Stimulated activated CD8-positive, alpha-beta memory T cell treated with anti-CD3 and anti-CD28 coated beads, Interleukin-2, amount 100 ng/mL, for 48 hours (primary cell): Measurements from ENCODE around the gene DPP7.
"Not testable (repeated sequence)": the region's sequence is repeated elsewhere in the genome, so short reads cannot be mapped to it uniquely, and the experiment has no call there.

ENCODE experiments used
- DNase-seq, 2 donors: peaks; one replicate each; pipeline ENCODE4 v3.0.0-alpha.2; 2020; ENCODE audit warnings: low read depth in 2 of 2

DPP7 gene

GRCh38 chr9:137129456-137130175 is 15.1 kb upstream of the DPP7 start:
- peak; percentile 85 for DNase-seq

GRCh38 chr9:137128862-137129455 is 14.4 kb upstream of the DPP7 start:
- no peak for DNase-seq

GRCh38 chr9:137128158-137128861 is 13.8 kb upstream of the DPP7 start:
- no peak for DNase-seq

DNA sequence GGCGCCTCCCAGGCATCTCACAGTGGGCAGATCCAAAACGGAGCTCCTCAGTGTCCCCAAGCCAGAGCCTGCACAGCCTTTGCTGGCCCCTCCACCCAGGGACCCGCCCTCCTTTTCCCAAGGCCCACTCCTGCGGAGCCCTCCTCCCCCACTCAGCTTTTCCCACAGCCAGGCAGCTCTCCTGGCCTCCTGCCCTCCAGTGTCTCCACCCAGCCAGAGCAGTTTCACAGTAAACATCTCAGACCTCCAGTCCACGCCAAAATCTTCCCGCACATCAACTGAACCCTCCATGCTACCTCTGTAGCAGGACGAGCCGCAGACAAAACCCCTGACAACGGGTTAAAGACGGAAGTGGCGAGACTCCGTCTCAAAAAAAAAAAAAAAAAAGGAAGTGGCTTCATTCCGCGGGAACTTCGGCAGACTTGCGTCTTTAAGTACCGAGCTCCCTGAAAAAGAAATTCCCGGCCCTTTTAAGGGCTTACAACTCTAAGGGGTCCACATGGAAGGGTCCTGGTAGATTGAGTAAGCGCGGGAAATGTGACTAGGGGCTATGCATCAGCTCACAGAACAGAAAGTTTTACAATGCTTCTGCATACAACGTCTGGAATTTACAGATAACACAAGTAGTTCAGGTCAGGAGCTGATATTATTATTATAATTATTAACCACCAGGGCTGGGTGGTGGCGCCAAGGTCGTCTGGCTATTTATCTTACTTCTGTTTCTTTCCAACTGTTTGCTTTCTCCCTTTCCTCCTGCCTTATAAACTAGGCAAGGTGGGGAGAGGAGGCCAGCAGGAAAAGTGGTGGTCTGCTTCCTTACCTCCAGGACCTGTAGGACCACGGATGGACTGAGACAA is 13.0 kb upstream of the DPP7 start:
- no peak for DNase-seq

DNA sequence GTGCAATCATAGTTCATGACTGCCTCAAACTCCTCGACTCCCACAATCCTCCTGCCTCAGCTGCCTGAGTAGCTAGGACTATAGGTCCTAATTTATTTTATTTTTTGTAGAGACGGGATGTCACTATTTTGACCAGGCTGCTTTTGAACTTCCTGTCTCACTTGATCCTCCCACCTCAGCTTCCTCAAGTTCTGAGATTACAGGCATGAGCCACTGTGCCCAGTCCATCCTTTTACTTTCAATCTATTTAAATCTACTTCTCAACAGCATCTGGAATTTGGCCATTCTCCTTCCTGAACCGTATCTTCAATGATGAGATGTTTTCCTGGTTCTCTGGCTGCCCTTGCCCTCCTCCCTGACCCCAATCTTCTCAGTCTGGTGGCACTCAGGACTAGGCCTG is 12.3 kb upstream of the DPP7 start:
- DNase-seq: no peak

DNA sequence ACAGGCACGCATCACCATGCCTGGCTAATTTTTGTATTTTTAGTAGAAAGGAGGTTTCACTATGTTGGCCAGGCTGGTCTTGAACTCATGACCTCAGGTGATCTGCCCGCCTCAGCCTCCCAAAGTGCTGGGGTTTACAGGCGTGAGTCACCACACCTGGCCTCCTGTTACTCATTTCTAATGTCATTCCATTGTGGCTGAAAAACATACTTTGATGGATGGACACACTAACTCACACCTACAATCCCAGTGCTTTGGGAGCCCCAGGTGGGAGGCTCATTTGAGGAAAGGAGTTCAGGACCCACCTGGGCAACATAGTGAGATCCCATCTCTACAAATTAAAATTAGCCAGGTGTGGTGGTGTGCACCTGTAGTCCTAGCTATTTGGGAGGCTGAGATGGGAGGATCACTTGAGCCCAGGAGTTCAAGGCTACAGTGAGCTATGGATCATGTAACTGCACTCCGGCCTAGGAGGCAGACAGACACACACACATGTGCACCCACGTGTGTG is 9.5 kb upstream of the DPP7 start:
- not testable (repeated sequence) for DNase-seq

DNA sequence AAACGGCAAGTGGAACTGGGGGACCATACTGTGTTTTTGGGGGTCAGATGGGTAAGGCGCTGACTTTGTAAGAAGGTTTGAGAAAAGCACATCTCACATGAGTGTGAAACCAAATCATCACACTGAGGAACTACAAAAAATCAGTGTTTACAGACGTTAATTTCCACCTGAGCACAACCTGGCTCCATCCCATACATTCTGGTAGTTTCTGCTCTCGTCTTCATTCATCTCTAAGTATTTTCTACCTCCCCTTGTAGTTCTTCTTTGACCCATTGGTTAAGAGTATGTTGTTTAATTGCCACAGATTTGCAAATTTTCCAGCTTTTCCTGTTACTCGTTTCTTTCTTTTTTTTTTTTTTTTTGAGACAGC is 8.9 kb upstream of the DPP7 start:
- DNase-seq: no peak

- DNase-seq: not testable (repeated sequence)
These were observed 8.4 kb upstream of the DPP7 start for GRCh38 chr9:137122796-137123467.

DNA sequence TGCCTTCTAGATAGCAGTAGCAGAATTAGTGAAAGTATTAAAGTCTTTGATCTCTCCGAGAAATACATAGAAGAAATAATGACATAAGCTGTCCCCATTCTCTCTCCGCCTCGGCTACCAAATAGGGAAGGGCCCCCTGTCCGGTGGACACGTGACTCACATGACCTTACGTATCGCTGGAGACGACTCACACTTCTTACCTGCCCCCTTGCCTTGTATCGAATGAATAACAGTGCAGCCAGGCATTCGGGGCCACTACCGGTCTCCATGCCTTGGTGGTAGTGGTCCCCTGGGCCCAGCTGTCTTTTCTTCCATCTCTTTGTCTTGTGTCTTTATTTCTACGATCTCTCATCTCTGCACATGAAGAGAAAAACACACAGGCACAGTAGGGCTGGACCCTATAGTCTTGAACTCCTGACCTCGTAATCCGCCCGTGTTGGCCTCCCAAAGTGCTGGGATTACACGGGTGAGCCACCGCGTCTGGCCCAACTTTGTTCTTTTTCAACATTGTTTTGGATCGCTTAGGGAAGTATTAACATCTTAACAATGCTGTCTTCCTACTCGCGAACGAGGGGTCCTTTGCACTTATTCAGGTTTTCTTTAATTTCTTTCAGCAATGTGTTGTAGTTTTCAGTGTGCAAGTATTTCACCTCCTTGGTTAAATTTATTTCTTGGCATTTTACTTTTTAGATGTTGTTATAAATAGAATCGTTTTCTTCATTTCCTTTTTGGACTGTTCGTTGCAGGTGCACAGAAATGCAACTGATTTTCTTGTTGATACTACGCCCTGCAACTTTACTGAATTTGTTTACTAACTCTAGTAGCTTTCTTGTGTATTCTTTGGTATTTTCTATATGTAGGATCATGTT is 7.6 kb upstream of the DPP7 start:
- DNase-seq: not testable (repeated sequence)

DNA sequence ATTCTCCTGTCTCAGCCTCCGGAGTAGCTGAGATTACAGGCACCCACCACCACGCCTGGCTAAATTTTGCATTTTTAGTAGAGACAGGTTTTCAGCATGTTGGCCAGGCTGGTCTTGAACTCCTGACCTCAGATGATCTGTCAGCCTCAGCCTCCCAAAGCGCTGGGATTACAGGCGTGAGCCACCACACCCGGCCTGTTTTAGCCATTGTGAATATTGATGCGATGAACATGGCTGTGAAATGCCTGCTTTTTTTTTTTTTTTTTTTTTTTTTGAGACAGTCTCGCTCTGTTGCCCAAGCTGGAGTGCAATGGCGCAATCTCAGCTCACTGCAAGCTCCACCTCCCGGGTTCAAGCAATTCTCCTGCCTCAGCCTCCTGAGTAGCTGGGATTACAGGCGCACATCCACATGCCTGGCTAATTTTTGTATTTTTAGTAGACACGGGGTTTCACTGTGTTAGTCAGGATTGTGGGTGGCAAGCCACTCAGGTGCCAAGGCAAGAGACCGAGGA is 3.6 kb upstream of the DPP7 start:
- DNase-seq: not testable (repeated sequence)

DNA sequence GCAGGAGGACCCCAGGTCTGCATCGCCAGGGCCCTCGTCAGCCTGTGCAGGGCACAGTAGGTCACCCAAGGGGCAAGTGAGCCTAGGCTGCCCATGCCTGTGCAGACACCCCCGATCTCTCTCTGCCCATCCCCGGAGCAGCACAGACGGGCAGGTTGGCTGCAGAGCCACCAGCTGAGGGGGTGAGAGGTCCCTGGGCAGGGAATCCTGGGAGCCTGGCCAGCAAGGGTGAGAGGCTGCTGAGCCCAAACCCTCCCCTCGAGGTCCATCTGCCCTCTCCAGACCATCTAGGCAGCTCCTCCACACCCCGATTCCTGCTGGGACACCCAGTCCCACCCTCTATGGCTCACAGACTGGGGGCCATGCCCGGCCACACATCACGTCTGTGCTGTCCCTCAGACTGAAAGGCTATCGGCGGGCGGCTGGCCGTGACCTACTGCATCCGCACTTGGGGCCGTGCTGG is 2.8 kb upstream of the DPP7 start:
- no peak for DNase-seq

- no peak for DNase-seq
These were observed 2.2 kb upstream of the DPP7 start for GRCh38 chr9:137116728-137117127.

DNA sequence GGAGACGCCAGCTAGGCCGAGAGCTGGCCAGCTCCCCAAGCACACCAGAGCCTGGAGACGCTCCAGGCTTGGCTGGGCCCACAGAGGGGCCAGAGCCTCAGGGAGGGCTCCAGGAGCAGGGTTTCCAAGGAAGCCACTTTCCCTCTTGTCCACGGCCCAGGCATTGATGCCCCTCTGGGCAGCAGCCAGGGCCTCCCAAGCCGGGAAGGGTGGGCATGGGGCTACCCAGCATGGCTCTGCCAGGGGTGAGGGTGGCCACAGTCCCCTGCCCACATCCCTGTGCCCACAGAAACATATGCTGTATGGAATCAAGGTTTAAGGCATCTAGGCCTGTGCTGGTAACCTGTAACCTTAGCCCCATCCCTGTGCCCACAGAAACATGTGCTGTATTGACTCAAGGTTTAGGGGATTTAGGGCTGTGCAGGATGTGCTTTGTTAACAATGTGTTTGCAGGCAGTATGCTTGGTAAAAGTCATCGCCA is 1.5 kb upstream of the DPP7 start:
- DNase-seq: no peak

- DNase-seq: no peak
These were observed 977 bp upstream of the DPP7 start for GRCh38 chr9:137115394-137116026.

- DNase-seq: no peak
These were observed 317 bp downstream of the DPP7 start for GRCh38 chr9:137114220-137114612.

DNA sequence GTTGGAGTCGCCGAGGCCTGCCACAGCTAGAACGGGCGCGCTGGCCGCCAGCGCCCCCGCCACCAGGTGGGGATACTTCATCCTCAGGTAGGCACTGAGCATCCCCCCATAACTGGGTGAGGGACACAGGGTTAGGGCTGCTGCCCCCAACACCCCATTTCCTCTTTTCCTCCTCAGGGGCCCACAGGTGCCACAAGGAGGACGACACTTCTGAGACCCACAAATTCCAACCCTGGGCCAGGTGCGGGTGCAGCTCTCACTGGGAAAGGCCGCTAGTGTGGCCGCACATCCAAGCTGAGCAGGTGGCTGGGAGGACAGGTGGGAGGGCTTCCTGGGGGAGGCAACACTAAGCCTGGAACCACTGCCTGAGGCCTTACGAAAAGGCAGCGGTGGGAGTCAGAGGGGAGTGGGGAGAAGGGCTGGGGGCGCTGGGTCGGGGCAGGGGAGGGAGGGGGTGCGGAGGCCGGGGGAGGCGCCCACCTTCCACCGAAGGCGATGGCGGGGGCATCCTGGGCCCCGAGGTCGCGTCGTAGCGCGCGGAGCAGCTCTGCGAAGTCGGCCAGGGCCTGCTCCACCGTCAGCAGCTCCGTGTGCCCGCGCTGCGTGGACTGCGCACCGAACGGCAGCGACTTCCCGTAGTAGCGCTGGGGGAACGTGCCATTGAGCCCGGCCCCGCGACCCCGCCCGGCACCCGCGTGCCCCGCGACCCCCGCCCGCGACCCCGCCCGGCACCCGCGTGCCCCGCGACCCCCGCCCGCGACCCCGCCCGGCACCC is 961 bp downstream of the DPP7 start:
- DNase-seq: no peak

DNA sequence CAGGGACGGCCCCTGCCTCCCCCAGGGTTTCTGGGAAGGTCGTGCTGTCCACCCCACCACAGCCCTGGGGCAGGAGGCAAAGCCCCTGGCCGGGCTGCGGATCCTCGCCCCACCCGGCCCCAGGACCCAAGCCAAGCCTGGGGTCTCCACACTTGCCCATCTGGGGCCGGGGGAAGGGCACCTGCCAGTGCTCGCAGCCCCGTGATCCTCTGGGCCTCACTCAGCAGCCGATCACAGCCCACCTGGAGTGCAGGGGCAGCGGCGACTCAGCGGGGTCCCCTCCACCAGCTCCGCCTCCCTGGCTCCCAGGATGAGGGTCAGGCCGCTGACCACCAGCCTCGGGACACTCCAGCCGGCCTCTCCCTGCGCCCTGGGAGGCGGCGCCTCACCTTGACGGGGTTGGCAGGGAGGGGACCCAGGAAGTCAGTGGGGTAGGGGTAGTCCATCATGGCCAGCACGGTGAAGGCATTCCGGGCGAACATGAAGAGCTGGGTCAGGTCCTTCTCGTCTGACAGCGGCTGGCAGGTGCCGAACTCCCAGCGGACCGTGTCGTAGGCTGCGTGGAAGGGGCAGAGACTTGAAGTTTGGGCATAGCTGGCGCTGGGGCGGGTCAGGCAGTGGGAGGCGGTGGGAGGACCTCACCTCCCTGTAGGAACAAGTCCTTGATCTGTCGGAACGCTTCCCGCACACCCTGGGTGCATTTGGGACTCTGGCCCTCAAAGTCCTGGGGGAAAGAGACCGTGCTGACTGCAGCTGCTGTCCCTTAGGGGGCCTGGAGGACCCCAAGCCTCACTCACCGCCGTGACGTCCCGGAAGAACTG is 1.8 kb downstream of the DPP7 start:
- no peak for DNase-seq
